Transverse colon (tissue), 3 donors: ENCODE results near the gene CRB2.

Experiments
- CTCF ChIP-seq, 5 experiments: fragments of 200-600 bp in 3 of 5; fragments of 450-650 bp in 2 of 5; sonication (generic) in 3 of 5; IDR thresholded peaks; 1 replicate in 2 of 5; 2 replicates in 3 of 5; pipeline ENCODE4 v1.5.1; 2016 to 2017; ENCODE audit warnings: antibody characterized with exemption in 5 of 5, inconsistent platforms in 3 of 5, mild to moderate bottlenecking in 2 of 5, moderate library complexity in 1 of 5
- EP300 ChIP-seq: sonication (generic); formaldehyde crosslinking; IDR thresholded peaks from one replicate; pipeline ENCODE4 v1.6.1; 2017; ENCODE audit warnings: antibody characterized with exemption, low read depth

- no peak for TF ChIP-seq EP300
- no peak for TF ChIP-seq CTCF (IDR thresholded peaks at IDR 0.05)
Measured at GRCh38 chr9:123419721-123420591, 64.0 kb downstream of the CRB2 start.
